ENCODE data around the gene ASB8.

ASB8 gene

GRCh38 chr12:48199774-48200221 is 42.5 kb upstream of the ASB8 start:
- POLR2A ChIA-PET = interaction anchor here (1.5 kb wide), 1 partner anchor 13 kb away, joined by 8 read pairs; no protein-coding TSS in a partner anchor

GRCh38 chr12:48198985-48199384 is 41.7 kb upstream of the ASB8 start:
- ChIA-PET CTCF (interaction anchor here (0.6 to 2.9 kb wide), 3 partner anchors 9 to 34 kb away, joined by 3 to 10 read pairs (median 4); no protein-coding TSS in a partner anchor), POLR2A (interaction anchor here (1.5 kb wide), 1 partner anchor 13 kb away, joined by 8 read pairs; no protein-coding TSS in a partner anchor)
- DNase-seq (ENCODE audit: extremely low spot score) = no peak
- no peak for TF ChIP-seq BHLHE40 (IDR thresholded peaks at IDR 0.05; ENCODE audit: borderline replicate concordance)
- no peak for TF ChIP-seq NFRKB (IDR thresholded peaks at IDR 0.05)
- no peak for TF ChIP-seq LEF1 (IDR thresholded peaks at IDR 0.05; ENCODE audit: borderline replicate concordance)
- no peak for TF ChIP-seq SUZ12 (IDR thresholded peaks at IDR 0.05)
- TF ChIP-seq TARDBP (IDR thresholded peaks at IDR 0.05) = no peak
- no peak for TF ChIP-seq ARNT (IDR thresholded peaks at IDR 0.05)

More at GRCh38 chr12:48199774-48200221, 42.5 kb upstream of the ASB8 start:
- TF ChIP-seq FOXM1 (IDR thresholded peaks at IDR 0.05; ENCODE audit: borderline replicate concordance) = no peak
- TF ChIP-seq PKNOX1 (IDR thresholded peaks at IDR 0.05) = peak; percentile 41; the same call in 1 of the 2 replicates
- DNase-seq (ENCODE audit: extremely low spot score) = no peak
- CTCF ChIA-PET = interaction anchor here (0.6 to 2.9 kb wide), 3 partner anchors 10 to 35 kb away, joined by 3 to 10 read pairs (median 4); partner anchors contain the start of gene CCDC184

GRCh38 chr12:48198672-48198971 is 41.3 kb upstream of the ASB8 start:
- POLR2A ChIA-PET = interaction anchor here (1.2 kb wide), 1 partner anchor 14 kb away, joined by 4 read pairs; no protein-coding TSS in a partner anchor
- DNase-seq (ENCODE audit: extremely low spot score) = peak; percentile 19
- TF ChIP-seq L3MBTL2 (conservative IDR thresholded peaks at IDR 0.05) = no peak
- no peak for TF ChIP-seq PKNOX1 (IDR thresholded peaks at IDR 0.05)
- TF ChIP-seq ZNF384 (IDR thresholded peaks at IDR 0.05) = no peak
- TF ChIP-seq SUZ12 (IDR thresholded peaks at IDR 0.05) = no peak
- no peak for TF ChIP-seq BHLHE40 (IDR thresholded peaks at IDR 0.05; ENCODE audit: borderline replicate concordance)
- TF ChIP-seq ARNT (IDR thresholded peaks at IDR 0.05) = no peak
- no peak for TF ChIP-seq TARDBP (IDR thresholded peaks at IDR 0.05)
- TF ChIP-seq SP1 (IDR thresholded peaks at IDR 0.05) = no peak
- TF ChIP-seq HDGF (IDR thresholded peaks at IDR 0.05; ENCODE audit: borderline replicate concordance) = no peak
- TF ChIP-seq ELF4 (IDR thresholded peaks at IDR 0.05) = no peak
- no peak for TF ChIP-seq FOXK2 (IDR thresholded peaks at IDR 0.05)
- no peak for TF ChIP-seq LEF1 (IDR thresholded peaks at IDR 0.05; ENCODE audit: borderline replicate concordance)
- no peak for TF ChIP-seq FOXM1 (IDR thresholded peaks at IDR 0.05; ENCODE audit: borderline replicate concordance)
- TF ChIP-seq CTBP1 (IDR thresholded peaks at IDR 0.05; ENCODE audit: borderline replicate concordance) = no peak
- CTCF ChIA-PET = interaction anchor here (0.6 to 2.9 kb wide), 4 partner anchors 9 to 33 kb away, joined by 3 to 10 read pairs (median 4); no protein-coding TSS in a partner anchor

GRCh38 chr12:48197971-48198671 is 40.8 kb upstream of the ASB8 start:
- ChIA-PET CTCF (interaction anchor here (0.5 to 2.9 kb wide), 10 partner anchors 9 to 389 kb away, joined by 3 to 10 read pairs (median 3); partner anchors contain the start of gene CCDC184), POLR2A (interaction anchor here (1.1 to 1.9 kb wide), 4 partner anchors 12 to 92 kb away, joined by 3 to 7 read pairs (median 4); partner anchors contain the start of genes ASB8 and SENP1)
- peak; percentile 89 for TF ChIP-seq L3MBTL2 (conservative IDR thresholded peaks at IDR 0.05)
- no peak for TF ChIP-seq ZNF384 (IDR thresholded peaks at IDR 0.05)
- TF ChIP-seq SP1 (IDR thresholded peaks at IDR 0.05) = no peak
- no peak for TF ChIP-seq LEF1 (IDR thresholded peaks at IDR 0.05; ENCODE audit: borderline replicate concordance)
- TF ChIP-seq CTBP1 (IDR thresholded peaks at IDR 0.05; ENCODE audit: borderline replicate concordance) = no peak
- no peak for TF ChIP-seq HDGF (IDR thresholded peaks at IDR 0.05; ENCODE audit: borderline replicate concordance)
- no peak for TF ChIP-seq SUZ12 (IDR thresholded peaks at IDR 0.05)
- TF ChIP-seq FOXA1 (IDR thresholded peaks at IDR 0.05) = no peak
- no peak for TF ChIP-seq FOXM1 (IDR thresholded peaks at IDR 0.05; ENCODE audit: borderline replicate concordance)
- TF ChIP-seq ARNT (IDR thresholded peaks at IDR 0.05) = no peak
- TF ChIP-seq PKNOX1 (IDR thresholded peaks at IDR 0.05) = peak; percentile 14; the same call in 1 of the 2 replicates
- peak; percentile 90 for DNase-seq (ENCODE audit: extremely low spot score)

- TF ChIP-seq FOXK2 (IDR thresholded peaks at IDR 0.05) = no peak
- TF ChIP-seq SUZ12 (IDR thresholded peaks at IDR 0.05) = no peak
- no peak for TF ChIP-seq ELF4 (IDR thresholded peaks at IDR 0.05)
- no peak for TF ChIP-seq FOXA1 (IDR thresholded peaks at IDR 0.05)
- TF ChIP-seq CTBP1 (IDR thresholded peaks at IDR 0.05; ENCODE audit: borderline replicate concordance) = no peak
- TF ChIP-seq FOXM1 (IDR thresholded peaks at IDR 0.05; ENCODE audit: borderline replicate concordance) = no peak
- TF ChIP-seq PKNOX1 (IDR thresholded peaks at IDR 0.05) = no peak
- TF ChIP-seq TARDBP (IDR thresholded peaks at IDR 0.05) = no peak
- no peak for TF ChIP-seq LEF1 (IDR thresholded peaks at IDR 0.05; ENCODE audit: borderline replicate concordance)
- TF ChIP-seq SP1 (IDR thresholded peaks at IDR 0.05) = no peak
- TF ChIP-seq L3MBTL2 (conservative IDR thresholded peaks at IDR 0.05) = no peak
- no peak for TF ChIP-seq ARNT (IDR thresholded peaks at IDR 0.05)
- CTCF ChIA-PET = interaction anchor here (0.5 to 2.9 kb wide), 15 partner anchors 8 to 421 kb away, joined by 3 to 10 read pairs (median 3); partner anchors contain the start of gene CCDC184
- peak; percentile 45 for DNase-seq (ENCODE audit: extremely low spot score)
- POLR2A ChIA-PET = interaction anchor here (0.7 to 1.9 kb wide), 7 partner anchors 8 to 92 kb away, joined by 3 to 7 read pairs (median 4); partner anchors contain the start of genes ASB8, CCDC184, PFKM and SENP1
Observed at GRCh38 chr12:48197549-48197970, 40.2 kb upstream of the ASB8 start.
